Peyer's patch (tissue), 4 donors: ENCODE results near the gene TP73. TPM values are rescaled to one million over a fixed set of nuclear protein-coding genes. Genes with fewer than 3 reads are reported as not detected.

Source experiments
- DNase-seq, 3 donors: peaks; one replicate each; pipeline ENCODE4 v3.0.0-alpha.2; 2017 to 2019
- H3K27ac ChIP-seq, 4 donors: fragments of 200-600 bp; sonication (generic); one replicate each; pipeline ENCODE4 v1.5.1; 2016 to 2019
- H3K27me3 ChIP-seq, 2 donors: fragments of 200-600 bp; sonication (generic); one replicate each; pipeline ENCODE4 v1.5.1; 2019
- H3K36me3 ChIP-seq, 3 donors: fragments of 200-600 bp; sonication (generic); one replicate each; pipeline ENCODE4 v1.5.1; 2016 to 2019
- H3K4me1 ChIP-seq, 4 donors: fragments of 200-600 bp; sonication (generic); one replicate each; pipeline ENCODE4 v1.5.1; 2016 to 2019
- H3K4me3 ChIP-seq, 4 donors: fragments of 200-600 bp; sonication (generic); 1 replicate in 3 of 4; 2 replicates in 1 of 4; pipeline ENCODE4 v1.5.1; 2016 to 2019; ENCODE audit warnings: mild to moderate bottlenecking in 1 of 4
- H3K9me3 ChIP-seq, 4 donors: fragments of 200-600 bp; sonication (generic); one replicate each; pipeline ENCODE4 v1.5.1; 2016 to 2019; ENCODE audit warnings: mild to moderate bottlenecking in 1 of 4
- CTCF ChIP-seq, 6 experiments: fragments of 450-650 bp in 4 of 6; fragments of 200-600 bp in 2 of 6; sonication (generic) in 1 of 6; IDR thresholded peaks; one replicate each; pipeline ENCODE4 v1.5.1; 2017 to 2019; ENCODE audit warnings: antibody characterized with exemption in 6 of 6, mild to moderate bottlenecking in 3 of 6, moderate library complexity in 1 of 6
- POLR2A ChIP-seq, 2 donors: fragments of 450-650 bp; IDR thresholded peaks; one replicate each; pipeline ENCODE4 v1.5.1; 2017; ENCODE audit warnings: antibody characterized with exemption in 2 of 2, mild to moderate bottlenecking in 2 of 2, moderate library complexity in 2 of 2
- total RNA-seq, 4 donors: library from RNA; depleted of rRNA; stranded (reverse); fragments of >200 nt; gene quantifications; one replicate each; pipeline ENCODE4 v1.1.0, GENCODE V29; 2016

Gene TP73
- total RNA-seq, 4 donors from 2014 or later: 0.38 TPM; not detected in 3

GRCh38 chr1:3736131-3736561 lies 83.8 kb downstream of the TP73 start:
- TF ChIP-seq POLR2A (IDR thresholded peaks at IDR 0.05): no peak
- no peak for TF ChIP-seq CTCF (IDR thresholded peaks at IDR 0.05)
- Histone ChIP-seq H3K27me3 (peaks cover 0 to 3% of the 10 kb centered on the region in 2 donors), H3K4me3 (no peak overlapping the region), H3K27ac (no peak overlapping the region), H3K9me3 (no peaks in the 10 kb centered on the region), H3K4me1 (no peaks in the 10 kb centered on the region), H3K36me3 (peaks cover 0 to 23% (median 0%) of the 10 kb centered on the region in 3 donors)
- no peak for DNase-seq

GRCh38 chr1:3736708-3737107 lies 84.4 kb downstream of the TP73 start:
- H3K9me3 ChIP-seq: no peaks in the 10 kb centered on the region
- H3K27me3 ChIP-seq: peaks cover 0 to 3% of the 10 kb centered on the region in 2 donors
- no peaks in the 10 kb centered on the region for H3K4me1 ChIP-seq
- no peak for DNase-seq
- TF ChIP-seq POLR2A (IDR thresholded peaks at IDR 0.05) (no peak), CTCF (IDR thresholded peaks at IDR 0.05) (no peak)
- no peak overlapping the region for H3K27ac ChIP-seq
- peaks cover 0 to 23% (median 0%) of the 10 kb centered on the region in 3 donors for H3K36me3 ChIP-seq
- H3K4me3 ChIP-seq: no peak overlapping the region

- no peak overlapping the region for H3K4me3 ChIP-seq
- no peaks in the 10 kb centered on the region for H3K9me3 ChIP-seq
- H3K27me3 ChIP-seq: no peaks in the 10 kb centered on the region
- peaks cover 0 to 23% (median 0%) of the 10 kb centered on the region in 3 donors for H3K36me3 ChIP-seq
- DNase-seq: no peak
- TF ChIP-seq POLR2A (IDR thresholded peaks at IDR 0.05) (no peak), CTCF (IDR thresholded peaks at IDR 0.05) (no peak)
- H3K27ac ChIP-seq: no peak overlapping the region
- H3K4me1 ChIP-seq: no peaks in the 10 kb centered on the region
Observed at GRCh38 chr1:3738943-3739342, 86.6 kb downstream of the TP73 start.

GRCh38 chr1:3740042-3740441 lies 87.7 kb downstream of the TP73 start:
- no peaks in the 10 kb centered on the region for H3K27me3 ChIP-seq
- TF ChIP-seq POLR2A (IDR thresholded peaks at IDR 0.05): no peak
- no peak for TF ChIP-seq CTCF (IDR thresholded peaks at IDR 0.05)
- peaks cover 0 to 23% (median 0%) of the 10 kb centered on the region in 3 donors for H3K36me3 ChIP-seq
- H3K9me3 ChIP-seq: no peaks in the 10 kb centered on the region
- DNase-seq: no peak
- no peak overlapping the region for H3K4me3 ChIP-seq
- no peak overlapping the region for H3K27ac ChIP-seq
- H3K4me1 ChIP-seq: peaks cover 0 to 5% (median 0%) of the 10 kb centered on the region in 4 donors

- no peak for DNase-seq
- H3K4me3 ChIP-seq: no peak overlapping the region
- H3K9me3 ChIP-seq: no peaks in the 10 kb centered on the region
- peaks cover 0 to 7% (median 0%) of the 10 kb centered on the region in 4 donors for H3K4me1 ChIP-seq
- no peak for TF ChIP-seq POLR2A (IDR thresholded peaks at IDR 0.05)
- TF ChIP-seq CTCF (IDR thresholded peaks at IDR 0.05): no peak
- peaks cover 0 to 23% (median 0%) of the 10 kb centered on the region in 3 donors for H3K36me3 ChIP-seq
- no peaks in the 10 kb centered on the region for H3K27me3 ChIP-seq
- no peak overlapping the region for H3K27ac ChIP-seq
Observed at GRCh38 chr1:3740752-3741151, 88.4 kb downstream of the TP73 start.
